BLaER1 (cell line): Measurements from ENCODE around the gene OR5H6.

Source experiments
- H3K27ac ChIP-seq: shearing (Covaris generic); formaldehyde crosslinking; 2 replicates; pipeline ENCODE4 v1.8.1; 2022
- H3K27me3 ChIP-seq: shearing (Covaris generic); formaldehyde crosslinking; 2 replicates; pipeline ENCODE4 v1.8.1; 2022
- H3K36me3 ChIP-seq: shearing (Covaris generic); formaldehyde crosslinking; 2 replicates; pipeline ENCODE4 v1.8.1; 2022
- H3K4me1 ChIP-seq: shearing (Covaris generic); formaldehyde crosslinking; 2 replicates; pipeline ENCODE4 v1.8.1; 2022
- H3K4me2 ChIP-seq: shearing (Covaris generic); formaldehyde crosslinking; 2 replicates; pipeline ENCODE4 v1.8.1; 2022
- H3K4me3 ChIP-seq: shearing (Covaris generic); formaldehyde crosslinking; 2 replicates; pipeline ENCODE4 v1.8.1; 2022
- H3K9ac ChIP-seq: shearing (Covaris generic); formaldehyde crosslinking; 2 replicates; pipeline ENCODE4 v1.8.1; 2022
- H3K9me3 ChIP-seq: shearing (Covaris generic); formaldehyde crosslinking; 2 replicates; pipeline ENCODE4 v1.8.1; 2022
- H4K20me1 ChIP-seq: shearing (Covaris generic); formaldehyde crosslinking; 2 replicates; pipeline ENCODE4 v1.8.1; 2022
- Cebpa-rat ChIP-seq: shearing (Covaris generic); IDR thresholded peaks from 2 replicates; pipeline ENCODE4 v1.8.1; 2022

OR5H6 gene

DNA sequence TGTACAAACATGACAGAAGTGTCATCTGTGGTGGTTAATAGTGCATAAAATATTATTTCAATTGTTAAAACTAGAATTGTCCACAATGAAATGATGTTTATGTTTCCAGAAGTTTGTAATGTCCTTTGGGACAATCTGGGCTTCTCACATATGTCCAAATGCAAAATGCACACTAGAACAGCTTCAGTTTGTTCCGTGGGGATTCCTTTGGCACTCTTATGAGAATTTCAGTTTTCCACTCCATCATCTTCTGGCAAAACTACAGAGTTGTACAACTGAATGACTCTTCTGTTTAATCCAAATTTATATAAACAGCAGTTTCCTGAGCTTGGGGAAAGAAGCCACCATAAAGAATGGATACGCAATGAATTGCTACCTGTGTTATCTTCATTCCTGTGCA, 2.0 kb upstream of the OR5H6 start:
- no peaks in the 10 kb centered on the region for H3K27me3 ChIP-seq
- no peaks in the 10 kb centered on the region for H4K20me1 ChIP-seq
- no peaks in the 10 kb centered on the region for H3K36me3 ChIP-seq
- TF ChIP-seq Cebpa-rat = no peak
- H3K9me3 ChIP-seq = no peaks in the 10 kb centered on the region
- no peaks in the 10 kb centered on the region for H3K4me1 ChIP-seq
- H3K4me2 ChIP-seq = no peak overlapping the region
- no peak overlapping the region for H3K4me3 ChIP-seq
- H3K27ac ChIP-seq = no peak overlapping the region
- H3K9ac ChIP-seq = no peak overlapping the region

- no peaks in the 10 kb centered on the region for H4K20me1 ChIP-seq
- H3K4me2 ChIP-seq = no peak overlapping the region
- H3K36me3 ChIP-seq = no peaks in the 10 kb centered on the region
- peaks cover 25% of the 10 kb centered on the region for H3K9me3 ChIP-seq
- no peaks in the 10 kb centered on the region for H3K27me3 ChIP-seq
- H3K9ac ChIP-seq = no peak overlapping the region
- no peaks in the 10 kb centered on the region for H3K4me1 ChIP-seq
- TF ChIP-seq Cebpa-rat = no peak
- no peak overlapping the region for H3K4me3 ChIP-seq
- H3K27ac ChIP-seq = no peak overlapping the region
These were observed 5.8 kb downstream of the OR5H6 start for GRCh38 chr3:98269846-98270245.

DNA sequence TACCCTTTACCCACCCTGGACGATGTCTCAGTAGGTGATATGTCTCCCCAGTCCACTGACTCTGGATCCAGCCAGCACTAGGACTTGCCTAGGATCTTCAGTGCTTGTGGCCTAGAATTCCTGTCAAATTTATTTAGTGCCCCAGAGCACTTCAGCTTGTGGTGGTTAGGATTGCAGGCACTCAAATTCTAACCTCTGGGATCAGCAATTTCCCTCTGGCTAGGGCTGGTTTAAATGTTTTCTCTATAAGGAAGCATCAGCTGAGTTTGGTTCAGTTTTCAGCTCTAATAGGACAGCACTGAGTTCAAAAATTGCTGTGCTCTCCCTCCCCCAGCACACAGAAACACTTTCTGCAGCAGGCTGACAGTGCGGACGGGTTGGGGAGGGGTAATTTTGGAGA, 8.1 kb downstream of the OR5H6 start:
- Histone ChIP-seq H3K4me1 (no peaks in the 10 kb centered on the region), H3K9ac (no peak overlapping the region), H3K27me3 (no peaks in the 10 kb centered on the region), H3K4me3 (no peak overlapping the region), H3K9me3 (peaks cover 31% of the 10 kb centered on the region), H4K20me1 (no peaks in the 10 kb centered on the region), H3K4me2 (no peak overlapping the region), H3K36me3 (no peaks in the 10 kb centered on the region), H3K27ac (no peak overlapping the region)
- no peak for TF ChIP-seq Cebpa-rat

DNA sequence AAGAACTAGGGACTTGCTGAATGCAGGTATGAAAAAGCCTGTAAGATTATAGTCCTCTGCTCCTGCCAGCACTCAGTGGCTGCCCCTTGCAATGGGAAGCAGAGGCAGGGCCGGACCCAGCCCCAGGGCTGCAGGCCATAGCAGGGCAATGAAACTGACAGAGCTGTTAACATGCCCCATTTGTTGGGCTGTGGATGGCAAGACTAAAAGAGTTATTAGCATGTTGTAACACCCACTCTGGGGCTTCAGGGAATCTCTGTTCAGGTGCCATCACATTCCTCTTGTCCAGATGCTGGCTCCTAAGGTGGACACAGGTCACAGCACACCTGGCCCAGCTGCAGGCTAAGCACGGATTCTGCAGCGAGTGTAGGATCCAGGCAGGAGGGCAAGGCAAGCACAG, 10.9 kb downstream of the OR5H6 start:
- H3K4me3 ChIP-seq = no peak overlapping the region
- no peak for TF ChIP-seq Cebpa-rat
- no peaks in the 10 kb centered on the region for H3K4me1 ChIP-seq
- no peak overlapping the region for H3K4me2 ChIP-seq
- no peaks in the 10 kb centered on the region for H4K20me1 ChIP-seq
- H3K9ac ChIP-seq = no peak overlapping the region
- H3K27me3 ChIP-seq = no peaks in the 10 kb centered on the region
- no peak overlapping the region for H3K27ac ChIP-seq
- H3K36me3 ChIP-seq = no peaks in the 10 kb centered on the region
- peaks cover 26% of the 10 kb centered on the region for H3K9me3 ChIP-seq

DNA sequence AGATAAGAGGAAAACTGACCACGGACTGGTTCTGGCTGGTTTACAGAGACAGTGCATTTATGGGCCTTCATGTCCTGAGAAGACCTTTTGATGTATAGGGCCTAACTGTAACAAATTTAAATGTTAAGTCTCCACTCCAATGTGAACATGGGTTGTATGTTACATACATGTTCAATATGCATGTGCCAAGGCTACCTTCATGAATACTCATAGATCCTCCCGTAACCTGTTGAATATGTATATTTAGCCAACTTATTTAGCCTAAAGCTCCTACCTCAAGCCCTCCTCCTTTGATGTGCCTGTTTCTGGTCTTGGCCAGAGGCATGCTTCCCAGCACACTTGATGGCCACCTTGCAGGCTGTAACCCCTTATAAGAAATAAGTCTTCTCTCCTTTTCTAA, 18.2 kb downstream of the OR5H6 start, which contains the start of gene OR5H2:
Gene OR5H2 (plus strand): TSS at position 301 of the 400 bp plus-strand sequence. CDS start 398 bp downstream, outside the sequence.
- Histone ChIP-seq H3K4me3 (no peak within 1 kb of the TSS), H3K4me2 (no peak within 1 kb of the TSS), H3K4me1 (no peaks in the 10 kb centered on the region), H3K27me3 (no peaks in the 10 kb centered on the region), H3K9ac (no peak within 1 kb of the TSS), H3K27ac (no peak within 1 kb of the TSS), H4K20me1 (no peaks in the 10 kb centered on the region), H3K36me3 (no peaks in the 10 kb centered on the region), H3K9me3 (no peaks in the 10 kb centered on the region)
- no peak for TF ChIP-seq Cebpa-rat

- no peaks in the 10 kb centered on the region for H4K20me1 ChIP-seq
- TF ChIP-seq Cebpa-rat = no peak
These were observed 26.9 kb downstream of the OR5H6 start for GRCh38 chr3:98290916-98291315.

DNA sequence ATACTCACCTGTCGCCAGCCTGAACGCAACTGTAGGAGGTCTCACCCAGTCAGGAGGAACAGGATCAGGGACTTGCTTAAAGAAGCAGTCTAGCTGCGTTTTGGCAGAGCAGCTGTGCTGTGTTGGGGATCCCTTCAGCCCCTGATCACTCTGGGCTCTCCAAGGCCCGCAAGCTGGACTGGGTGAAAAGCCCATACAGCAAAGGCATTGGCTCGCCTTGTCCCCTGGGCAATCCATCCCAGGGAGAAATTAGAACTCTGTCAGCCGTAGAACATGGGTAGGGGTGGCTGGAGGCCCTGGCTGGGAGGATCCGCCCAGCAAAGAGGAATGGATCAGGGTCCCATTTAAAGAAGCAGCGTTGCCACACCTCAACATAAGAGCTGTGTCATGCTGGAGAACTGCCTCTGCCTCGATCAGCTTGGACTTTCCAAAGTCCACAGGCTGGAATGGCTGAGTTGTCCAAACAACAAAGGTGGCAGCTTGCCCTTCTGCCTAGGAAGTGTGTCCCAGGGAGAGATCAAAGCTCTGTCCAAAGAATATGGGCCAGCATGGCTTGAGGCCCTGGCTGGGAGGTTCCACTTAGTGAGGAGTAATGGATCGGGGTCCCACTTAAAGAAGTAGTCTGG, 27.4 kb downstream of the OR5H6 start:
- H3K9me3 ChIP-seq = no peaks in the 10 kb centered on the region
- no peak for TF ChIP-seq Cebpa-rat
- H4K20me1 ChIP-seq = no peaks in the 10 kb centered on the region
- H3K27me3 ChIP-seq = no peaks in the 10 kb centered on the region
- no peak overlapping the region for H3K9ac ChIP-seq
- H3K27ac ChIP-seq = no peak overlapping the region
- no peak overlapping the region for H3K4me2 ChIP-seq
- H3K4me1 ChIP-seq = no peaks in the 10 kb centered on the region
- no peaks in the 10 kb centered on the region for H3K36me3 ChIP-seq
- H3K4me3 ChIP-seq = no peak overlapping the region

More at GRCh38 chr3:98290916-98291315, 26.9 kb downstream of the OR5H6 start:
- Histone ChIP-seq H3K36me3 (no peaks in the 10 kb centered on the region), H3K9me3 (no peaks in the 10 kb centered on the region), H3K4me1 (no peaks in the 10 kb centered on the region), H3K27me3 (no peaks in the 10 kb centered on the region), H3K9ac (no peak overlapping the region), H3K4me2 (no peak overlapping the region), H3K4me3 (no peak overlapping the region), H3K27ac (no peak overlapping the region)
